Measurements from ENCODE around the gene IDH2. TPM values are rescaled to one million over a fixed set of nuclear protein-coding genes. Genes with fewer than 3 reads are reported as not detected.

IDH2 gene
- total RNA-seq, 1 experiment from 2014 or later: 48.1 TPM

DNA sequence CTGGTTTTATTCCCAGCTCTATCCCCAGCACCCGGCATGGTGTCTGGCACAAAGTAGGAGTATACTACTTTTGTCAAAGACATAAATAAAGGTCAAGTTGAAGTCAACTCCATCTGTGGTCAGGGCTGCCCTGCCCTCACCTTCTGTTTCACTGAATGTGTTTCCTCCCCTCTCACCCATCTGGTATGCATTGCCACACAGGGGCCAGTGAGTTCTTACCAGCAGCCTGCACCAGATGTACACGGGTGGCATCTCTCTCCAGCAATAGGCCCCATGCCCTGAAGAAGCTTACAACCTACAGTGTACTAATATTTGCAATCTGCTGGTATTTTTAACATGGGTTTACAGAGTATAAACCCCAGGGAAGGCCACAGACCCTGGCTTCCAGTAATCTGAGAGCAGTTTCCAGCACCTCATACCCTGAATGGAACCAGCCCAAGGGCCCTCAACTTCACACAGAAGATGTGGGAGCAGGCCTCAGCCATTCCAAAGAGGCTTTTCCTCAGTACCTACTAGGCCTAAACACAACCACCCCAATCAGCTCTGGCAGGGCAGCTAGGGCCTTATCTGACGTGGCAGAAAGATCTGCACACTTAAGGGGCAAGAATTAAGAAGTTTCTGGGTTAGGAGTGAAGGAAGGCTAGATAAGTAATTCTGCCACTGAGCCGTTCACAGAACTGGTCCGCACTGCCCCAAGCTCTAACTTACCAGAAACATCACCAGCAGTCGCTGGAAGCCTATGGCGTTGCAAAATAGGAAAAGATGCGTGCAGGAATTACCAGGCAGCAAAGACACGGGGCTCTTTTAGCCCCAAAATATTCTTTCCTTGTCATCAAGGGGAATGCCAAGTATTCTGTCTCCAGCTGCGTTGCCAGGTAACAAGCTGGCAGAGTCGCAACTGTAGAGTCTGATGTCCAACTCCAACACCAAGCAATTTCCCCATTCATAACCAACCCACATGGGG, 2.1 kb downstream of the IDH2 start (continued):
- TF ChIP-seq JUND (IDR thresholded peaks at IDR 0.05) (no peak), CEBPB (IDR thresholded peaks at IDR 0.05; ENCODE audit: low read depth) (no peak), POLR2A (IDR thresholded peaks at IDR 0.05; ENCODE audit: borderline replicate concordance, extremely low read depth, insufficient read depth, insufficient read length) (no peak), ELF1 (IDR thresholded peaks at IDR 0.05; ENCODE audit: borderline replicate concordance, low read depth) (no peak), ATF3 (IDR thresholded peaks at IDR 0.05) (no peak)
- TF ChIP-seq, protein P1, sequence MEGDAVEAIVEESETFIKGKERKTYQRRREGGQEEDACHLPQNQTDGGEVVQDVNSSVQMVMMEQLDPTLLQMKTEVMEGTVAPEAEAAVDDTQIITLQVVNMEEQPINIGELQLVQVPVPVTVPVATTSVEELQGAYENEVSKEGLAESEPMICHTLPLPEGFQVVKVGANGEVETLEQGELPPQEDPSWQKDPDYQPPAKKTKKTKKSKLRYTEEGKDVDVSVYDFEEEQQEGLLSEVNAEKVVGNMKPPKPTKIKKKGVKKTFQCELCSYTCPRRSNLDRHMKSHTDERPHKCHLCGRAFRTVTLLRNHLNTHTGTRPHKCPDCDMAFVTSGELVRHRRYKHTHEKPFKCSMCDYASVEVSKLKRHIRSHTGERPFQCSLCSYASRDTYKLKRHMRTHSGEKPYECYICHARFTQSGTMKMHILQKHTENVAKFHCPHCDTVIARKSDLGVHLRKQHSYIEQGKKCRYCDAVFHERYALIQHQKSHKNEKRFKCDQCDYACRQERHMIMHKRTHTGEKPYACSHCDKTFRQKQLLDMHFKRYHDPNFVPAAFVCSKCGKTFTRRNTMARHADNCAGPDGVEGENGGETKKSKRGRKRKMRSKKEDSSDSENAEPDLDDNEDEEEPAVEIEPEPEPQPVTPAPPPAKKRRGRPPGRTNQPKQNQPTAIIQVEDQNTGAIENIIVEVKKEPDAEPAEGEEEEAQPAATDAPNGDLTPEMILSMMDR (IDR thresholded peaks at IDR 0.05 in 2 of 3, conservative IDR thresholded peaks at IDR 0.05 in 1 of 3; ENCODE audit: borderline replicate concordance in 1 of 3, insufficient read depth in 1 of 3, low read depth in 2 of 3, low read length in 2 of 3): no peak

GRCh38 chr15:90099072-90099867, 3.0 kb downstream of the IDH2 start:
- no peaks in the 10 kb centered on the region for H4K20me1 ChIP-seq (ENCODE audit: insufficient read depth)
- no peak overlapping the region for H3K27ac ChIP-seq (ENCODE audit: low read depth, low read length)
- ATAC-seq: no peak
- no peaks in the 10 kb centered on the region for H3K27me3 ChIP-seq (ENCODE audit: insufficient read depth, low read length)
- no peak overlapping the region for H3K4me3 ChIP-seq (replicated peaks in 1 of 2; ENCODE audit: low read depth in 1 of 2, low read length in 2 of 2)
- no peaks in the 10 kb centered on the region for H3K9me2 ChIP-seq (ENCODE audit: insufficient read depth)
- BruUV-seq (replicated peaks): no TSS peak
- H3K4me1 ChIP-seq (ENCODE audit: control insufficient read depth in 1 of 2, insufficient read depth in 2 of 2, low read length in 2 of 2): peaks cover 22 to 40% of the 10 kb centered on the region in 2 experiments
- H3K36me3 ChIP-seq (ENCODE audit: control insufficient read depth in 1 of 2, insufficient read depth in 2 of 2, low read length in 2 of 2): no peaks in the 10 kb centered on the region
- ChIA-PET POLR2A (no interaction called here), RAD21 (ENCODE audit: low non-redundant PET in 1 of 2, low total read pairs in 2 of 2, uncharacterized antibody in 2 of 2, unreplicated experiment in 2 of 2) (no interaction called here), CTCF (no interaction called here)
- H3K4me2 ChIP-seq (ENCODE audit: low read length): no peak overlapping the region
- intact Hi-C loops (cut with micrococcal nuclease): no loop called here
- H2AFZ ChIP-seq (ENCODE audit: low read depth, low read length, poor library complexity, severe bottlenecking): no peak overlapping the region
- no peaks in the 10 kb centered on the region for H3K79me2 ChIP-seq (ENCODE audit: insufficient read depth, low read length)
- no peaks in the 10 kb centered on the region for H3K9me3 ChIP-seq (ENCODE audit: control insufficient read depth in 1 of 2, insufficient read depth in 1 of 2, low read depth in 1 of 2, low read length in 2 of 2)
- no peak for DNase-seq (ENCODE audit: low read depth, low spot score)
- H3K9ac ChIP-seq (ENCODE audit: low read length): no peak overlapping the region
- TF ChIP-seq ATF3 (IDR thresholded peaks at IDR 0.05) (no peak), POLR2AphosphoS5 (IDR thresholded peaks at IDR 0.05; ENCODE audit: low read depth, low read length) (no peak), SRF (IDR thresholded peaks at IDR 0.05; ENCODE audit: low read depth) (no peak), TCF7L2 (IDR thresholded peaks at IDR 0.05; ENCODE audit: borderline replicate concordance, extremely low read depth, insufficient read depth, insufficient read length) (no peak), CBX3 (IDR thresholded peaks at IDR 0.05; ENCODE audit: low read depth) (no peak), CEBPB (IDR thresholded peaks at IDR 0.05; ENCODE audit: low read depth) (no peak), REST (IDR thresholded peaks at IDR 0.05; ENCODE audit: low read depth) (no peak)
- TF ChIP-seq, protein P1 (IDR thresholded peaks at IDR 0.05 in 2 of 3, conservative IDR thresholded peaks at IDR 0.05 in 1 of 3; ENCODE audit: borderline replicate concordance in 1 of 3, insufficient read depth in 1 of 3, low read depth in 2 of 3, low read length in 2 of 3): no peak
- TF ChIP-seq, protein P2, sequence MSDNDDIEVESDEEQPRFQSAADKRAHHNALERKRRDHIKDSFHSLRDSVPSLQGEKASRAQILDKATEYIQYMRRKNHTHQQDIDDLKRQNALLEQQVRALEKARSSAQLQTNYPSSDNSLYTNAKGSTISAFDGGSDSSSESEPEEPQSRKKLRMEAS (IDR thresholded peaks at IDR 0.05): no peak
